ENCODE results near the gene INSL6. TPM values are rescaled to one million over a fixed set of nuclear protein-coding genes. Genes with fewer than 3 reads are reported as not detected.
"Not testable (repeated sequence)": the region's sequence is repeated elsewhere in the genome, so short reads cannot be mapped to it uniquely, and the experiment has no call there.

The INSL6 gene
- total RNA-seq, 1 donor from 2014 or later: not detected

- no peak for DNase-seq (ENCODE audit: low read depth)
- no peak for TF ChIP-seq CTCF (conservative IDR thresholded peaks at IDR 0.05; ENCODE audit: low read depth, low read length)
Observed at GRCh38 chr9:5188060-5188984, 2.9 kb upstream of the INSL6 start.

GRCh38 chr9:5186416-5187169 lies 1.2 kb upstream of the INSL6 start:
- peak; percentile 92 for TF ChIP-seq CTCF (conservative IDR thresholded peaks at IDR 0.05; ENCODE audit: low read depth, low read length)
- DNase-seq (ENCODE audit: low read depth): peak; percentile 15
- H3K4me3 ChIP-seq (ENCODE audit: low read depth, low read length): no peak overlapping the region

More at GRCh38 chr9:5188060-5188984, 2.9 kb upstream of the INSL6 start:
- H3K4me3 ChIP-seq (ENCODE audit: low read depth, low read length): no peak overlapping the region

- DNase-seq (ENCODE audit: low read depth): no peak
- H3K4me3 ChIP-seq (ENCODE audit: low read depth, low read length): no peak overlapping the region
- no peak for TF ChIP-seq CTCF (conservative IDR thresholded peaks at IDR 0.05; ENCODE audit: low read depth, low read length)
Observed at GRCh38 chr9:5184776-5185175, 663 bp downstream of the INSL6 start.

- not testable (repeated sequence) for DNase-seq (ENCODE audit: low read depth); H3K4me3 ChIP-seq (ENCODE audit: low read depth, low read length)
Observed at GRCh38 chr9:5180631-5181030, 4.8 kb downstream of the INSL6 start.

GRCh38 chr9:5178126-5178805 lies 7.2 kb downstream of the INSL6 start:
- no peak for DNase-seq (ENCODE audit: low read depth)
- H3K4me3 ChIP-seq (ENCODE audit: low read depth, low read length): no peak overlapping the region
- no peak for TF ChIP-seq CTCF (conservative IDR thresholded peaks at IDR 0.05; ENCODE audit: low read depth, low read length)

GRCh38 chr9:5146241-5146640 lies 39.2 kb downstream of the INSL6 start:
- TF ChIP-seq CTCF (conservative IDR thresholded peaks at IDR 0.05; ENCODE audit: low read depth, low read length): no peak
- no peak for DNase-seq (ENCODE audit: low read depth)
- H3K4me3 ChIP-seq (ENCODE audit: low read depth, low read length): no peak overlapping the region

- no peak overlapping the region for H3K4me3 ChIP-seq (ENCODE audit: low read depth, low read length)
- DNase-seq (ENCODE audit: low read depth): no peak
- TF ChIP-seq CTCF (conservative IDR thresholded peaks at IDR 0.05; ENCODE audit: low read depth, low read length): no peak
Observed at GRCh38 chr9:5144217-5144616, 41.2 kb downstream of the INSL6 start.

All from epithelial cell of proximal tubule (primary cell).